ENCODE data around the gene RNF151.
A peak's percentile ranks its signal among the peaks of the same experiment; 100 is the strongest.
"Not testable (repeated sequence)": the region's sequence is repeated elsewhere in the genome, so short reads cannot be mapped to it uniquely, and the experiment has no call there.

The RNF151 gene

GRCh38 chr16:1959269-1960039 lies 7.2 kb upstream of the RNF151 start, which contains the start of gene NDUFB10:
Gene NDUFB10 (plus strand): TSS chr16:1959538. CDS start chr16:1959625, 87 bp downstream.
- TF ChIP-seq EZH2phosphoT487 (conservative IDR thresholded peaks at IDR 0.05; ENCODE audit: low read length) (no peak), CTCF (IDR thresholded peaks at IDR 0.05; ENCODE audit: insufficient read depth, low read length, poor library complexity, severe bottlenecking) (peak; percentile 81)
- Histone ChIP-seq H3K27ac (ENCODE audit: low read depth, low read length) (peak within 1 kb of the TSS; percentile 76), H3F3A (ENCODE audit: insufficient read depth) (peaks cover 42% of the 10 kb centered on the region), H3K79me2 (ENCODE audit: insufficient read depth, low read length) (peaks cover 24% of the 10 kb centered on the region), H3K9me3 (ENCODE audit: insufficient read depth, low read length) (no peaks in the 10 kb centered on the region), H3K9ac (ENCODE audit: low read length) (peak within 1 kb of the TSS; percentile 81), H3K4me2 (ENCODE audit: low read depth, low read length, poor library complexity, severe bottlenecking) (peak within 1 kb of the TSS; percentile 81), H3K4me3 (ENCODE audit: insufficient read depth, low read length, poor library complexity, severe bottlenecking) (peak within 1 kb of the TSS; percentile 68), H3K9me2 (replicated peaks; ENCODE audit: insufficient read depth, low read length) (no peaks in the 10 kb centered on the region), H3K36me3 (ENCODE audit: low read length) (peaks cover 15% of the 10 kb centered on the region), H3K27me3 (ENCODE audit: low read length) (no peaks in the 10 kb centered on the region), H4K20me1 (ENCODE audit: low read depth, low read length) (no peaks in the 10 kb centered on the region), H2AFZ (ENCODE audit: low read depth, low read length, severe bottlenecking) (peak within 1 kb of the TSS; percentile 85)

DNA sequence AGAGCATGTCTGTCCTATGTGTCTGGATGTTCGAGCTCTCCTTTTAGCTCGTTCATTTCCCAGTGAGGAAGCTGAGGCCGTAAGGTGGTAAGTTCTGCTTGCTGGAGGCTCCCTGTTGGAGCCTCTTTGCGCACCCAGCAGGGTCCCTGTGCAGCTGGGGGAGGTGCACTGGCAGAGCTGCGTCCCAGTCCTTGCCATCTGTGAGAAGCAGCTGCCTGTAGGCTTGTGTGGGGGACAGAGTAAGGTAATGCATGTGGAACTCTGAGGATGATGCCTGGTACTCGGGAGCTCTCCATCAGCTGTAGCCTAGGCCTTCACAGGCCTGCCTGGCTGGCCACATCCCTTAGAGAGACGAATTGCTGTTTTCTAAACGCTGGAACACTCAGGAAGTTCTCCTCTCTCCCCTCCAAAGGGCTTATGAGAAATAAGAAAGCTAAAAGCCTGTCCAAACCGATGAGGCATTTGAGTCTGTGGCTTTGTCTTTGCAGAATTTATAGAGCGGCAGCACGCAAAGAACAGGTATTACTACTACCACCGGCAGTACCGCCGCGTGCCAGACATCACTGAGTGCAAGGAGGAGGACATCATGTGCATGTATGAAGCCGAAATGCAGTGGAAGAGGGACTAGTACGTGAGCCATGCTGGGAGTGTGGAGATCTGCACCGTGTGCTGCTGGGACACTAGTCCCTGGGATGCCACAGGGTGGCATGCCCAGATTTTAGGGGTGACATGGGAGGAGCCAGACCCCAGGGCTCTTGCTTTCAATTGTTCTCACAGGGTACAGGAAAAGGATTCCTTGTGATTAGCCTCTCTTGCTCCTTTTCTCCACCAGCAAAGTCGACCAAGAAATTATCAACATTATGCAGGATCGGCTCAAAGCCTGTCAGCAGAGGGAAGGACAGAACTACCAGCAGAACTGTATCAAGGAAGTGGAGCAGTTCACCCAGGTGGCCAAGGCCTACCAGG lies 5.7 kb upstream of the RNF151 start:
- H3K27me3 ChIP-seq (ENCODE audit: low read length): no peaks in the 10 kb centered on the region
- H2AFZ ChIP-seq (ENCODE audit: low read depth, low read length, severe bottlenecking): no peak overlapping the region
- H3K79me2 ChIP-seq (ENCODE audit: insufficient read depth, low read length): peaks cover 37% of the 10 kb centered on the region
- peak overlapping the region; percentile 68 for H3K4me3 ChIP-seq (ENCODE audit: insufficient read depth, low read length, poor library complexity, severe bottlenecking)
- peak overlapping the region; percentile 76 for H3K27ac ChIP-seq (ENCODE audit: low read depth, low read length)
- H3K9me3 ChIP-seq (ENCODE audit: insufficient read depth, low read length): no peaks in the 10 kb centered on the region
- TF ChIP-seq EZH2phosphoT487 (conservative IDR thresholded peaks at IDR 0.05; ENCODE audit: low read length) (no peak), CTCF (IDR thresholded peaks at IDR 0.05; ENCODE audit: insufficient read depth, low read length, poor library complexity, severe bottlenecking) (no peak)
- H3K9me2 ChIP-seq (replicated peaks; ENCODE audit: insufficient read depth, low read length): no peaks in the 10 kb centered on the region
- H3K36me3 ChIP-seq (ENCODE audit: low read length): peaks cover 15% of the 10 kb centered on the region
- H3F3A ChIP-seq (ENCODE audit: insufficient read depth): peaks cover 43% of the 10 kb centered on the region
- peak overlapping the region; percentile 81 for H3K9ac ChIP-seq (ENCODE audit: low read length)
- H3K4me2 ChIP-seq (ENCODE audit: low read depth, low read length, poor library complexity, severe bottlenecking): peak overlapping the region; percentile 81
- H4K20me1 ChIP-seq (ENCODE audit: low read depth, low read length): no peaks in the 10 kb centered on the region

GRCh38 chr16:1961651-1962067 lies 5.0 kb upstream of the RNF151 start:
- TF ChIP-seq EZH2phosphoT487 (conservative IDR thresholded peaks at IDR 0.05; ENCODE audit: low read length) (no peak), CTCF (IDR thresholded peaks at IDR 0.05; ENCODE audit: insufficient read depth, low read length, poor library complexity, severe bottlenecking) (no peak)
- peaks cover 38% of the 10 kb centered on the region for H3K79me2 ChIP-seq (ENCODE audit: insufficient read depth, low read length)
- no peaks in the 10 kb centered on the region for H3K27me3 ChIP-seq (ENCODE audit: low read length)
- no peaks in the 10 kb centered on the region for H3K9me2 ChIP-seq (replicated peaks; ENCODE audit: insufficient read depth, low read length)
- H2AFZ ChIP-seq (ENCODE audit: low read depth, low read length, severe bottlenecking): no peak overlapping the region
- peaks cover 15% of the 10 kb centered on the region for H3K36me3 ChIP-seq (ENCODE audit: low read length)
- H4K20me1 ChIP-seq (ENCODE audit: low read depth, low read length): no peaks in the 10 kb centered on the region
- H3K4me2 ChIP-seq (ENCODE audit: low read depth, low read length, poor library complexity, severe bottlenecking): peak overlapping the region; percentile 78
- H3K9ac ChIP-seq (ENCODE audit: low read length): 0 out of 2 replicates have a peak overlapping the region, but pooled peaks have one; percentile 18
- H3K9me3 ChIP-seq (ENCODE audit: insufficient read depth, low read length): no peaks in the 10 kb centered on the region
- H3F3A ChIP-seq (ENCODE audit: insufficient read depth): peaks cover 43% of the 10 kb centered on the region
- H3K4me3 ChIP-seq (ENCODE audit: insufficient read depth, low read length, poor library complexity, severe bottlenecking): no peak overlapping the region
- peak overlapping the region; percentile 76 for H3K27ac ChIP-seq (ENCODE audit: low read depth, low read length)

- Histone ChIP-seq H3K4me2 (ENCODE audit: low read depth, low read length, poor library complexity, severe bottlenecking) (peak overlapping the region; percentile 78), H3F3A (ENCODE audit: insufficient read depth) (peaks cover 43% of the 10 kb centered on the region), H3K79me2 (ENCODE audit: insufficient read depth, low read length) (peaks cover 38% of the 10 kb centered on the region), H3K36me3 (ENCODE audit: low read length) (peaks cover 15% of the 10 kb centered on the region), H3K4me3 (ENCODE audit: insufficient read depth, low read length, poor library complexity, severe bottlenecking) (peak overlapping the region; percentile 75), H3K27ac (ENCODE audit: low read depth, low read length) (peak overlapping the region; percentile 88), H3K9ac (ENCODE audit: low read length) (peak overlapping the region; percentile 98)
- H3K9me2 ChIP-seq (replicated peaks; ENCODE audit: insufficient read depth, low read length); H4K20me1 ChIP-seq (ENCODE audit: low read depth, low read length); H3K9me3 ChIP-seq (ENCODE audit: insufficient read depth, low read length); H3K27me3 ChIP-seq (ENCODE audit: low read length); H2AFZ ChIP-seq (ENCODE audit: low read depth, low read length, severe bottlenecking): not testable (repeated sequence)
These were observed 4.2 kb upstream of the RNF151 start for GRCh38 chr16:1962161-1963153.

Data from SU-DHL-6 (cell line).